Prostate gland (tissue), 2 donors: ENCODE measurements around the gene DTNB. TPM values are rescaled to one million over a fixed set of nuclear protein-coding genes. Genes with fewer than 3 reads are reported as not detected.

Experiments used
- DNase-seq: peaks from one replicate; pipeline ENCODE4 v3.0.0-alpha.2; 2019; ENCODE audit warnings: low spot score
- H3K27ac ChIP-seq, 2 donors: fragments of 200-600 bp; sonication (generic); 2 replicates each; pipeline ENCODE4 v1.5.1; 2017 to 2019
- H3K27me3 ChIP-seq: fragments of 200-600 bp; sonication (generic); replicated peaks from 2 replicates; pipeline ENCODE4 v1.5.1; 2019; ENCODE audit not compliant: insufficient read depth
- H3K36me3 ChIP-seq, 2 donors: fragments of 200-600 bp; sonication (generic); 1 replicate in 1 of 2; 2 replicates in 1 of 2; pipeline versions ENCODE4 v1.5.1 to v1.8.1; 2017 to 2019
- H3K4me1 ChIP-seq: fragments of 200-600 bp; sonication (generic); replicated peaks from 2 replicates; pipeline ENCODE4 v1.5.1; 2019
- H3K4me3 ChIP-seq, 2 donors: fragments of 200-600 bp; sonication (generic); 2 replicates each; pipeline ENCODE4 v1.5.1; 2017 to 2019
- H3K9me3 ChIP-seq: fragments of 200-600 bp; sonication (generic); 2 replicates; pipeline ENCODE4 v1.5.1; 2017
- CTCF ChIP-seq, 4 experiments: fragments of 200-600 bp in 2 of 4; fragments of 450-650 bp in 2 of 4; sonication (generic) in 2 of 4; IDR thresholded peaks; 1 replicate in 3 of 4; 2 replicates in 1 of 4; pipeline ENCODE4 v1.5.1; 2016 to 2019; ENCODE audit warnings: antibody characterized with exemption in 4 of 4, mild to moderate bottlenecking in 2 of 4, moderate library complexity in 2 of 4
- POLR2A ChIP-seq: fragments of 450-650 bp; IDR thresholded peaks from one replicate; pipeline ENCODE4 v1.6.1; 2016; ENCODE audit warnings: antibody characterized with exemption, mild to moderate bottlenecking
- POLR2AphosphoS5 ChIP-seq: sonication (generic); formaldehyde crosslinking; IDR thresholded peaks from one replicate; pipeline ENCODE4 v1.6.1; 2017; ENCODE audit warnings: antibody characterized with exemption
- WGBS: methylation state at CpG from one replicate; pipeline ENCODE4 v1.1.5; 2018; 5-methylcytosine and 5-hydroxymethylcytosine counted together
- intact Hi-C: fragments of 100-400 bp; cut with DNase I; formaldehyde crosslinking; loops from one replicate; pipeline ENCODE4 v1.14.2; 2022
- total RNA-seq, 2 donors: library from RNA; depleted of rRNA; stranded (reverse); fragments of >200 nt; gene quantifications; one replicate each; pipeline ENCODE4 v1.1.0, GENCODE V29; 2016

Gene DTNB
- total RNA-seq, 2 donors from 2014 or later = 47.0 to 61.9 TPM

- Histone ChIP-seq H3K9me3 (no peaks in the 10 kb centered on the region), H3K4me3 (no peak overlapping the region), H3K27ac (no peak overlapping the region), H3K27me3 (no peaks in the 10 kb centered on the region), H3K4me1 (no peaks in the 10 kb centered on the region), H3K36me3 (no peaks in the 10 kb centered on the region)
- DNase-seq = no peak
- WGBS = 77% methylated on average over 2 of the region's 2 CpGs
- intact Hi-C loops = no loop called here
- TF ChIP-seq POLR2AphosphoS5 = no peak
- TF ChIP-seq POLR2A = no peak
- TF ChIP-seq CTCF (IDR thresholded peaks at IDR 0.05) = no peak
Observed at GRCh38 chr2:25532521-25532920, 140.9 kb downstream of the DTNB start.

GRCh38 chr2:25529034-25529433, 144.3 kb downstream of the DTNB start:
- WGBS = 85% methylated on average over 3 of the region's 3 CpGs
- Histone ChIP-seq H3K27ac (no peak overlapping the region), H3K4me1 (no peaks in the 10 kb centered on the region), H3K36me3 (no peaks in the 10 kb centered on the region), H3K4me3 (no peak overlapping the region), H3K9me3 (no peaks in the 10 kb centered on the region), H3K27me3 (no peaks in the 10 kb centered on the region)
- intact Hi-C loops = no loop called here
- no peak for TF ChIP-seq POLR2AphosphoS5
- no peak for TF ChIP-seq CTCF (IDR thresholded peaks at IDR 0.05)
- no peak for TF ChIP-seq POLR2A
- DNase-seq = no peak

GRCh38 chr2:25528173-25528572, 145.2 kb downstream of the DTNB start:
- no peak for TF ChIP-seq POLR2AphosphoS5
- TF ChIP-seq CTCF (IDR thresholded peaks at IDR 0.05) = no peak
- TF ChIP-seq POLR2A = no peak
- 83% methylated on average over 4 of the region's 4 CpGs for WGBS
- Histone ChIP-seq H3K4me3 (no peak overlapping the region), H3K9me3 (no peaks in the 10 kb centered on the region), H3K27me3 (no peaks in the 10 kb centered on the region), H3K27ac (no peak overlapping the region), H3K4me1 (no peaks in the 10 kb centered on the region), H3K36me3 (no peaks in the 10 kb centered on the region)
- intact Hi-C loops = no loop called here
- DNase-seq = no peak

GRCh38 chr2:25524507-25524906, 148.9 kb downstream of the DTNB start:
- TF ChIP-seq POLR2AphosphoS5 = no peak
- no peak for TF ChIP-seq POLR2A
- TF ChIP-seq CTCF (IDR thresholded peaks at IDR 0.05) = no peak
- 86% methylated on average over 5 of the region's 5 CpGs for WGBS
- Histone ChIP-seq H3K9me3 (no peaks in the 10 kb centered on the region), H3K27me3 (no peaks in the 10 kb centered on the region), H3K4me3 (no peak overlapping the region), H3K4me1 (no peaks in the 10 kb centered on the region), H3K36me3 (no peaks in the 10 kb centered on the region), H3K27ac (no peak overlapping the region)
- intact Hi-C loops = loop anchor here (5.0 kb wide), 1 partner anchor 162 kb away; no protein-coding TSS in a partner anchor
- no peak for DNase-seq

- Histone ChIP-seq H3K27ac (no peak overlapping the region), H3K4me1 (no peaks in the 10 kb centered on the region), H3K27me3 (no peaks in the 10 kb centered on the region), H3K4me3 (no peak overlapping the region), H3K9me3 (no peaks in the 10 kb centered on the region), H3K36me3 (no peaks in the 10 kb centered on the region)
- intact Hi-C loops = loop anchor here (5.0 kb wide), 1 partner anchor 161 kb away; no protein-coding TSS in a partner anchor
- 92% methylated on average over 4 of the region's 4 CpGs for WGBS
- TF ChIP-seq CTCF (IDR thresholded peaks at IDR 0.05) = no peak
- no peak for TF ChIP-seq POLR2A
- no peak for TF ChIP-seq POLR2AphosphoS5
- no peak for DNase-seq
Observed at GRCh38 chr2:25523060-25523459, 150.3 kb downstream of the DTNB start.
